Measurements from ENCODE around the gene MAP1S.

Gene MAP1S

GRCh38 chr19:17688853-17689595 lies 30.3 kb upstream of the MAP1S start:
- no peak for DNase-seq

DNA sequence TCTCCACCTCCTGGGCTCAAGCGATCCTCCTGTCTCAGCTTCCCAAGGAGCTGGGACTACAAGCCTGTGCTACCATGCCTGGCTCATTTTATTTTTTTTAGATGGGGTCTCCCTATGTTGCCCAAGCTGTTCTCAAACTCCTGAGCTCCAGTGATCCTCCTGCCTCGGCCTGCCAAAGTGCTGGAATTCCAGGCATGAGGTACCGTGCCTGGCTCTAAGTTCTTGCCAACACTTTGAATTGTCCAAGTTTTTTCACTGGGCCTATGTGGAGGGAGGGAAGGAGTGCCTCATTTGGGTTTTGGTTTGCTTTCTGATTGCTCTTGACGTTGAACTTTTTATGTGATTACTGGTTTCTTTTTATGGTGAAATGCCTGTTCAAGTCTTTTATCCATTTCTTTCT lies 26.7 kb upstream of the MAP1S start:
- DNase-seq = no peak

DNA sequence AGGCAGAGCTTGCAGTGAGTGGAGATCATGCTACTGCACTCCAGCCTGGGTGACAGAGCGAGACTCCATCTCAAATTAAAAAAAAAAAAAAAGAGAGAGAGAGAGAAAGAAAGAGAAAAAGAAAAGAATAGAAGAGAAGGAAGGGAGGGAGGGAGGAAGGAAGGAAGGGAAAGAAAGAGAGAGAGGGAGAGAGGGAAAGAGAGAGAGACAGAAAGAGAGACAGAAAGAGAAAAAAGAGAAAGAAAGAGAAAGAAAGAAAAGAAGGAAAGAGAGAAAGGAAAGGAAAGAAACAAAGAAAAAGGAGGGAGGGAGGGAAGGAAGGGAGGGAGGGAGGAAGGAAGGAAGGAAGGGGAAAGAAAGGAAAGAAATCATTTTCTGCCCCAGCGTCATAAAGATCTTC lies 24.1 kb upstream of the MAP1S start:
- DNase-seq = no peak

- peak; percentile 76 for DNase-seq
Observed at GRCh38 chr19:17703824-17704463, 15.3 kb upstream of the MAP1S start.

DNA sequence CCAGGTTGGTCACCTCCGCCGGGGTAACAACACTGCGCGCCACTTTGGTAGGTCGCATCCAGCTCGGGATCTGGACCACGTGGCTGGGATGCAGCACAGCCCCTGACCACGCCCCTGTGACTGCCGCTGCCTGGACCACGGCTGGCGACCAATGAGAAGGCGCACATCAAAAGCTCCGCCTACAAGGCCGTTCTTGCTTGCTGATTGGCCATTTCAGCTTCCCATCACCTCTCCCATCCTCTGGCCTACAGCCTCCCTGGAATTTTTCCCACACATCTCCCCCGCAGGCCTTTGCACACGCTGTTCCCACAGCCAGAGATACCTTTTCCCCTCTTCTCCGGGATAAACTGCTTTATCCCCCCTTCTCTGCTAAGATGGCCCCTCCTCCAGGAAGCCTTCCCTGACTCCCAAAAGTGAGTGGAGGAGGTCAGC lies 12.5 kb upstream of the MAP1S start:
- no peak for DNase-seq

GRCh38 chr19:17711851-17712250 lies 7.4 kb upstream of the MAP1S start:
- no peak for DNase-seq

- DNase-seq = no peak
Observed at GRCh38 chr19:17716309-17716929, 2.9 kb upstream of the MAP1S start.

GRCh38 chr19:17718550-17718946 lies 732 bp upstream of the MAP1S start:
- no peak for DNase-seq

GRCh38 chr19:17719730-17720400 lies 585 bp downstream of the MAP1S start:
- peak; percentile 55 for DNase-seq

DNA sequence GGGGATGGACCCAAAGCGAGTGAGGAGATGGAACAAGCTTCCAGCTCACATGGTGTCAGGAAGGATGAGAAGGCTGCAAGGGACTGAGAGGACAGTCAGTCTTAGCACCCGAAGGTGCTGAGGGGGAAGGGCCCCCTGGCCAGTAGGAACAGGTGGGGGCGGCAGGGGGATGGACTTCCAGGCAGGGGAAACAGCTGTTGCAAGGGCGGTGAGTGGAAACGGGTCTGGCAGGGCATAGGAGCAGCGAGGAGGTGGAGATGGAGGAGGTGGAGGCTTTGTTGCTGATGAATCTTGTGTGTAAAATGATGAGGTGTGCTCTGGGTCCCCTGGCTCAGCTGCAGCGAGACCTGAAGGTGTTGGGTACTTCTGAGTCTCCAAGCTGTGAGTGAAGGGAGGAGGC lies 1.2 kb downstream of the MAP1S start:
- no peak for DNase-seq

- no peak for DNase-seq
Observed at GRCh38 chr19:17721111-17721628, 1.9 kb downstream of the MAP1S start.

GRCh38 chr19:17721821-17722220 lies 2.5 kb downstream of the MAP1S start:
- no peak for DNase-seq

GRCh38 chr19:17722655-17723240 lies 3.5 kb downstream of the MAP1S start:
- no peak for DNase-seq

- DNase-seq = no peak
Observed at GRCh38 chr19:17724655-17725054, 5.4 kb downstream of the MAP1S start.

DNA sequence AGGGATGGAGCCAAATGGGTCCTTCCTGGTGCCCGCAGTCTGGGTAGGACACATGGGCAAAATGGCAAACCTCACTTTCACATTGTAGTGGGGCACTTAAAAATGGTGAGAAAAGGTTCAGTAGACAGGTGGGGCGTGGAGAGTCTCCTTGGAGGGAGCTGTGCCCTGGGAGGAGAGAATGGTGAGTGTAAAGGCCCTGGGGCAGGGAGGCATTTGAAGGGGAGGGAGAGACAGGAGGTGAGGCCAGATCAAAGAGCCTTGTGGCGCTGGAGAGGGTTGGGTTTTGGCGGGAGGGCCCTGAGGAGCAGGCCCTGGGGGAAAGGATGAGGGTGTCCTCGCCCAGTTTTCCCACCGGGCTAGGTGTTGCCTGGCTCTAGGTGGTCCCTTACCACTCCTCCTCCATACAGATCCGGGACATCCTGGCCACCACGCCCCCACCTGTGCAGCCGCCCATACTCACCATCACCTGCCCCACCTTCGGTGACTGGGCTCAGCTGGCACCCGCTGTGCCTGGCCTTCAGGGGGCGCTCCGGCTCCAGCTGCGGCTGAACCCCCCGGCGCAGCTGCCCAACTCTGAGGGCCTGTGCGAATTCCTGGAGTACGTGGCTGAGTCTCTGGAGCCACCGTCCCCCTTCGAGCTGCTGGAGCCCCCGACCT lies 6.3 kb downstream of the MAP1S start:
- DNase-seq = no peak

DNA sequence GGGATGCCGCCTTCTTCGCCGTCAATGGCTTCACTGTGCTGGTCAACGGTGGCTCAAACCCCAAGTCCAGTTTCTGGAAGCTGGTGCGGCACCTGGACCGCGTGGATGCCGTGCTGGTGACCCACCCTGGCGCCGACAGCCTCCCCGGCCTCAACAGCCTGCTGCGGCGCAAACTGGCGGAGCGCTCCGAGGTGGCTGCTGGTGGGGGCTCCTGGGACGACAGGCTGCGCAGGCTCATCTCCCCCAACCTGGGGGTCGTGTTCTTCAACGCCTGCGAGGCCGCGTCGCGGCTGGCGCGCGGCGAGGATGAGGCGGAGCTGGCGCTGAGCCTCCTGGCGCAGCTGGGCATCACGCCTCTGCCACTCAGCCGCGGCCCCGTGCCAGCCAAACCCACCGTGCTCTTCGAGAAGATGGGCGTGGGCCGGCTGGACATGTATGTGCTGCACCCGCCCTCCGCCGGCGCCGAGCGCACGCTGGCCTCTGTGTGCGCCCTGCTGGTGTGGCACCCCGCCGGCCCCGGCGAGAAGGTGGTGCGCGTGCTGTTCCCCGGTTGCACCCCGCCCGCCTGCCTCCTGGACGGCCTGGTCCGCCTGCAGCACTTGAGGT lies 7.0 kb downstream of the MAP1S start:
- DNase-seq = no peak

GRCh38 chr19:17726964-17727773 lies 7.9 kb downstream of the MAP1S start:
- no peak for DNase-seq

DNA sequence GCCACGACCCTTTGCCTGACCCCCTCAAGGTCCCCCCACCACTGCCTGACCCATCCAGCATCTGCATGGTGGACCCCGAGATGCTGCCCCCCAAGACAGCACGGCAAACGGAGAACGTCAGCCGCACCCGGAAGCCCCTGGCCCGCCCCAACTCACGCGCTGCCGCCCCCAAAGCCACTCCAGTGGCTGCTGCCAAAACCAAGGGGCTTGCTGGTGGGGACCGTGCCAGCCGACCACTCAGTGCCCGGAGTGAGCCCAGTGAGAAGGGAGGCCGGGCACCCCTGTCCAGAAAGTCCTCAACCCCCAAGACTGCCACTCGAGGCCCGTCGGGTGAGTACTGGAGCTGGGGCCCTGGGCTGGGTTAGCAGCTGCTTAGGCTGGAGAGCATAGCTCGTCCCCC lies 8.6 kb downstream of the MAP1S start:
- no peak for DNase-seq

- no peak for DNase-seq
Observed at GRCh38 chr19:17733127-17733526, 13.8 kb downstream of the MAP1S start.

DNA sequence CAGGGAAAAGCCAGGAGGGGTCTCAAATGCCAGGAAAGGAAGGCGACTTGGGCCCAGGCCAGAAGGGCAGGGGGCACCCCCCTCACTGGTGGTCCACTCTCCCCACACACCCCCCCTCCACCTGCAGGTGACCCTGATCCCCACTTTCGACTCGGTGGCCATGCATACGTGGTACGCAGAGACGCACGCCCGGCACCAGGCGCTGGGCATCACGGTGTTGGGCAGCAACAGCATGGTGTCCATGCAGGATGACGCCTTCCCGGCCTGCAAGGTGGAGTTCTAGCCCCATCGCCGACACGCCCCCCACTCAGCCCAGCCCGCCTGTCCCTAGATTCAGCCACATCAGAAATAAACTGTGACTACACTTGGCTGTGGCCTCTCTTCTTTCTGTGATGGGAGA lies 14.9 kb downstream of the MAP1S start:
- DNase-seq = no peak

DNA sequence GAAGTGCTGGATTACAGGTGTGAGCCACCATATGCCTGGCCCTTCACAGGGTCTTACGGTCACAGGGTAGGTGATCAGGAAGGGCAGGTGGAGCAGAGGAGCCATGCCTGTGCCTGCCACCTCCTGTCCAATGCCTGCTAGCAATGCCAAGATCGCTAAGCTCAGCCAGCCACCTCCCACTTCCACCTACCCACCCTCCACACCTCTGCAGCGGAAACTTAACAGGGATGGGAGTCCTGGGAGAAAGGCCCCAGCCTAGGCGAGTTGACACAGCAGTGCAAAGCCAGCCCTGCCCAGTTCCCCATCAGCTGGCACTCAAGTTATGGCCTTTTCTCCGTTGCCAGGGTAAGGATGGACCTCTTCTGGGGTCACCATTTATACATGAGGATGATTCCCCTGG lies 16.1 kb downstream of the MAP1S start:
- DNase-seq = no peak

Measured in stimulated activated CD4-positive, alpha-beta T cell treated with anti-CD3 and anti-CD28 coated beads, Interleukin-4, amount 100 ng/mL, for 1 hour (primary cell).